ENCODE data around the gene SLC7A7. TPM values are rescaled to one million over a fixed set of nuclear protein-coding genes. Genes with fewer than 3 reads are reported as not detected.
A peak's percentile ranks its signal among the peaks of the same experiment; 100 is the strongest.

Gene SLC7A7
- total RNA-seq, 1 experiment from 2014 or later, result 5.9 TPM

- no peak for TF ChIP-seq CTCF (conservative IDR thresholded peaks at IDR 0.05)
- no peak for TF ChIP-seq EZH2 (IDR thresholded peaks at IDR 0.05; ENCODE audit: low read depth)
- Histone ChIP-seq H3K27ac (peak overlapping the region; percentile 26; the same call in 1 of the 2 replicates), H3K4me2 (no peak overlapping the region), H3K9me3 (ENCODE audit: insufficient read depth, low read depth) (no peaks in the 10 kb centered on the region), H3K4me3 (no peak overlapping the region), H3K27me3 (ENCODE audit: insufficient read depth, low read depth) (no peaks in the 10 kb centered on the region), H3K4me1 (replicated peaks; ENCODE audit: insufficient read depth) (peaks cover 4% of the 10 kb centered on the region; the same call in 1 of the 2 replicates), H3K79me2 (ENCODE audit: low read depth) (no peaks in the 10 kb centered on the region), H3F3A (ENCODE audit: insufficient read depth, low read depth) (no peaks in the 10 kb centered on the region), H4K20me1 (ENCODE audit: insufficient read depth) (no peaks in the 10 kb centered on the region), H3K36me3 (ENCODE audit: low read depth) (no peaks in the 10 kb centered on the region), H2AFZ (no peak overlapping the region; the same call in 1 of the 2 replicates), H3K9me2 (ENCODE audit: insufficient read depth) (no peaks in the 10 kb centered on the region)
- ChIA-PET CTCF (interaction anchor here (0.5 to 1.1 kb wide), 7 partner anchors 9 to 289 kb away, joined by 3 to 22 read pairs (median 3); no protein-coding TSS in a partner anchor), POLR2A (ENCODE audit: unreplicated experiment) (no interaction called here)
- BruUV-seq (replicated peaks), result no TSS peak
- no peak for DNase-seq
- intact Hi-C loops (cut with micrococcal nuclease; ENCODE audit: unreplicated experiment), result loop anchor here (5.0 kb wide), 1 partner anchor 294 kb away; no protein-coding TSS in a partner anchor
Measured at GRCh38 chr14:22850944-22851764, 35.9 kb upstream of the SLC7A7 start.

- no peaks in the 10 kb centered on the region; the same call in 1 of the 2 replicates for H3K4me1 ChIP-seq (replicated peaks; ENCODE audit: insufficient read depth)
- no peaks in the 10 kb centered on the region for H3K9me3 ChIP-seq (ENCODE audit: insufficient read depth, low read depth)
- H3K79me2 ChIP-seq (ENCODE audit: low read depth), result no peaks in the 10 kb centered on the region
- no peak for TF ChIP-seq CTCF (conservative IDR thresholded peaks at IDR 0.05)
- no peak for TF ChIP-seq EZH2 (IDR thresholded peaks at IDR 0.05; ENCODE audit: low read depth)
- BruUV-seq (replicated peaks), result no TSS peak
- H3K9me2 ChIP-seq (ENCODE audit: insufficient read depth), result no peaks in the 10 kb centered on the region
- POLR2A ChIA-PET (ENCODE audit: unreplicated experiment), result no interaction called here
- H4K20me1 ChIP-seq (ENCODE audit: insufficient read depth), result no peaks in the 10 kb centered on the region
- H3K36me3 ChIP-seq (ENCODE audit: low read depth), result no peaks in the 10 kb centered on the region
- H3K4me2 ChIP-seq, result no peak overlapping the region
- intact Hi-C loops (cut with micrococcal nuclease; ENCODE audit: unreplicated experiment), result no loop called here
- no peak for DNase-seq
- no peak overlapping the region for H3K27ac ChIP-seq
- no peaks in the 10 kb centered on the region for H3F3A ChIP-seq (ENCODE audit: insufficient read depth, low read depth)
- H3K27me3 ChIP-seq (ENCODE audit: insufficient read depth, low read depth), result no peaks in the 10 kb centered on the region
- no peak overlapping the region for H2AFZ ChIP-seq
- CTCF ChIA-PET, result no interaction called here
- H3K4me3 ChIP-seq, result no peak overlapping the region
Measured at GRCh38 chr14:22849212-22849819, 34.1 kb upstream of the SLC7A7 start.

DNA sequence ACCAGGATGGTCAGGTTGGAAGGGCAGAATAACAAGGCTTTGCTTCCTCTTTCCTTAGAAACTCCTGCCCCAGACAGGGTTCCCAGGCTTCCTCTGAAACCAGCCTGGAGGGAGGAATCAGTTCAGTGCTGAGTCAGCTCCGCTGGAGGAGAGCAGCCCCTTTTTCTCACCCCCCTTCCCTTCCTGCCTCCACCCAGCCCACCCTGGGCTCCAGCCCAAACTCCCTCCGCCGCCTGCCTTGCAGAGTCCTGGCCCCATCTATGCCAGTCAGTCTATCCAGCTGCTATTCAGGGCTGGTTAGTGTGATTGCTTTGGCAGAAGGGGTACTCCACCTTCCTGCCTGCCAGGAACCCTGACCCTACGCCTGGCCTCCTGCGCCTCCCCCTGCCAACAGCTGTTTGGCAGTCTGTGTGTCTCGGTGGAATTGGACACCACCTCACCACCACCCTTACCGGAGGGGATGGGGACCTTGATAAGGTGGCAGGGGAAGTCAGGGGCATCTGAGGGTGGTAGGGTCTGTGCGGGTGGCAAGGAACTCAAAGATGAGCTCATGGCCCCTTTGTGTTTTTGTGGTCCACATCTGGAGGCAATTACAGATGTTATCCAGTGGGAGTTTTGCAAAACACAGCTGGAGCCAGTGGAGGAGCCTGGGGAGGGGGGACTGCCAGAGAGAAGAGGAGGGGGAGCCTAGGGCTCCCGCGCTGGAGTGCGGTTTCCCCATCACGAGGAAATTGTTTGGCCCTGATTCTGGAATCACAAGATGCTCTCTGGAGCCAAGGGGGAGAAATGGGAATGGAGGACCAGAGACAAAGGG, 33.3 kb upstream of the SLC7A7 start:
- H3K4me3 ChIP-seq, result no peak overlapping the region
- ChIA-PET POLR2A (ENCODE audit: unreplicated experiment) (no interaction called here), CTCF (no interaction called here)
- intact Hi-C loops (cut with micrococcal nuclease; ENCODE audit: unreplicated experiment), result no loop called here
- H3F3A ChIP-seq (ENCODE audit: insufficient read depth, low read depth), result no peaks in the 10 kb centered on the region
- H3K4me2 ChIP-seq, result no peak overlapping the region
- no TSS peak for BruUV-seq (replicated peaks)
- no peaks in the 10 kb centered on the region for H3K36me3 ChIP-seq (ENCODE audit: low read depth)
- no peaks in the 10 kb centered on the region for H3K79me2 ChIP-seq (ENCODE audit: low read depth)
- no peaks in the 10 kb centered on the region for H3K9me2 ChIP-seq (ENCODE audit: insufficient read depth)
- no peak overlapping the region for H2AFZ ChIP-seq
- no peaks in the 10 kb centered on the region for H3K27me3 ChIP-seq (ENCODE audit: insufficient read depth, low read depth)
- DNase-seq, result no peak
- TF ChIP-seq EZH2 (IDR thresholded peaks at IDR 0.05; ENCODE audit: low read depth) (no peak), CTCF (conservative IDR thresholded peaks at IDR 0.05) (no peak)
- H3K4me1 ChIP-seq (replicated peaks; ENCODE audit: insufficient read depth), result no peaks in the 10 kb centered on the region; the same call in 1 of the 2 replicates
- no peak overlapping the region for H3K27ac ChIP-seq
- no peaks in the 10 kb centered on the region for H4K20me1 ChIP-seq (ENCODE audit: insufficient read depth)
- H3K9me3 ChIP-seq (ENCODE audit: insufficient read depth, low read depth), result no peaks in the 10 kb centered on the region

Data from PC-9 (cell line).